HEK293 (cell line): ENCODE measurements around the gene GRIP1.
A peak's percentile ranks its signal among the peaks of the same experiment; 100 is the strongest.

Source experiments
- FEZF1 ChIP-seq: fragments of 450-650 bp; formaldehyde crosslinking; IDR thresholded peaks from 2 replicates; pipeline ENCODE4 v1.5.1; 2016; ENCODE audit warnings: missing biosample characterization, missing genetic modification characterization
- HOXA7 ChIP-seq: sonication (generic); formaldehyde crosslinking; IDR thresholded peaks from 2 replicates; pipeline ENCODE4 v1.8.1; 2022; ENCODE audit warnings: missing genetic modification reagents, borderline replicate concordance
- HOXC10 ChIP-seq: sonication (generic); formaldehyde crosslinking; IDR thresholded peaks from 2 replicates; pipeline ENCODE4 v1.8.1; 2023; ENCODE audit warnings: mild to moderate bottlenecking, missing genetic modification reagents
- IKZF3 ChIP-seq: fragments of 450-650 bp; IDR thresholded peaks from 2 replicates; pipeline ENCODE4 v1.5.0; 2018; ENCODE audit warnings: missing biosample characterization, mild to moderate bottlenecking, missing genetic modification characterization, moderate library complexity
- TRIM28 ChIP-seq: IDR thresholded peaks from 2 replicates; pipeline ENCODE4 v1.6.1; 2011; ENCODE audit warnings: low read length, control low read depth, borderline replicate concordance
- ZNF335 ChIP-seq: fragments of 450-650 bp; formaldehyde crosslinking; conservative IDR thresholded peaks from 2 replicates; pipeline ENCODE4 v1.5.1; 2016; ENCODE audit warnings: missing biosample characterization, missing genetic modification characterization
- ZNF37A ChIP-seq: fragments of 450-650 bp; IDR thresholded peaks from 2 replicates; pipeline ENCODE4 v1.5.1; 2018; ENCODE audit warnings: missing biosample characterization, missing genetic modification characterization
- ZNF596 ChIP-seq: fragments of 450-650 bp; IDR thresholded peaks from 2 replicates; pipeline ENCODE4 v1.5.0; 2018; ENCODE audit warnings: missing biosample characterization, mild to moderate bottlenecking, missing genetic modification characterization, moderate library complexity
- ZNF600 ChIP-seq: fragments of 450-650 bp; formaldehyde crosslinking; IDR thresholded peaks from 2 replicates; pipeline ENCODE4 v1.5.1; 2016; ENCODE audit warnings: missing biosample characterization, missing genetic modification characterization
- ZNF621 ChIP-seq: fragments of 450-650 bp; formaldehyde crosslinking; IDR thresholded peaks from 2 replicates; pipeline ENCODE4 v1.5.1; 2017; ENCODE audit warnings: missing biosample characterization, missing genetic modification characterization
- ZNF670 ChIP-seq: fragments of 450-650 bp; formaldehyde crosslinking; IDR thresholded peaks from 2 replicates; pipeline ENCODE4 v1.5.1; 2016; ENCODE audit warnings: missing biosample characterization, missing genetic modification characterization, low read depth
- ZSCAN16 ChIP-seq: fragments of 450-650 bp; formaldehyde crosslinking; IDR thresholded peaks from 2 replicates; pipeline ENCODE4 v1.5.1; 2016; ENCODE audit warnings: missing biosample characterization, missing genetic modification characterization
- TF ChIP-seq, protein P1 (sequence below): sonication (generic); formaldehyde crosslinking; IDR thresholded peaks from 2 replicates; pipeline ENCODE4 v1.8.1; 2022; ENCODE audit warnings: mild to moderate bottlenecking, moderate library complexity, missing genetic modification reagents
- TF ChIP-seq, protein P2 (sequence below): fragments of 450-650 bp; formaldehyde crosslinking; IDR thresholded peaks from 2 replicates; pipeline ENCODE4 v1.5.1; 2016; ENCODE audit warnings: missing biosample characterization, missing genetic modification characterization
- TF ChIP-seq, protein P3 (sequence below): fragments of 450-650 bp; formaldehyde crosslinking; IDR thresholded peaks from 2 replicates; pipeline ENCODE4 v1.5.1; 2017; ENCODE audit warnings: missing biosample characterization, mild to moderate bottlenecking, missing genetic modification characterization, moderate library complexity
- TF ChIP-seq, protein P4 (sequence below): fragments of 450-650 bp; formaldehyde crosslinking; IDR thresholded peaks from 2 replicates; pipeline ENCODE4 v1.5.1; 2016; ENCODE audit warnings: missing biosample characterization, missing genetic modification characterization
- TF ChIP-seq, protein P5 (sequence below): fragments of 450-650 bp; formaldehyde crosslinking; IDR thresholded peaks from 2 replicates; pipeline ENCODE4 v1.5.1; 2016; ENCODE audit warnings: missing biosample characterization, missing genetic modification characterization, borderline replicate concordance
- TF ChIP-seq, protein P6 (sequence below): fragments of 450-650 bp; formaldehyde crosslinking; optimal IDR thresholded peaks from 2 replicates; pipeline ENCODE3; 2016; ENCODE audit warnings: missing biosample characterization, mild to moderate bottlenecking, missing genetic modification characterization
- TF ChIP-seq, protein P7 (sequence below): fragments of 450-650 bp; formaldehyde crosslinking; IDR thresholded peaks from 2 replicates; pipeline ENCODE4 v1.5.1; 2016; ENCODE audit warnings: missing biosample characterization, missing genetic modification characterization
- TF ChIP-seq, protein P8 (sequence below): fragments of 450-650 bp; formaldehyde crosslinking; IDR thresholded peaks from 2 replicates; pipeline ENCODE4 v1.5.1; 2016; ENCODE audit warnings: missing biosample characterization, missing genetic modification characterization
- TF ChIP-seq, protein P9 (sequence below): fragments of 450-650 bp; formaldehyde crosslinking; IDR thresholded peaks from 2 replicates; pipeline ENCODE4 v1.5.1; 2016; ENCODE audit warnings: missing biosample characterization, missing genetic modification characterization, low read depth
- TF ChIP-seq, protein P10 (sequence below): fragments of 450-650 bp; formaldehyde crosslinking; IDR thresholded peaks from 2 replicates; pipeline ENCODE4 v1.5.1; 2016; ENCODE audit warnings: missing biosample characterization, missing genetic modification characterization
- TF ChIP-seq, protein P11 (sequence below): fragments of 450-650 bp; formaldehyde crosslinking; IDR thresholded peaks from 2 replicates; pipeline ENCODE4 v1.5.1; 2016; ENCODE audit warnings: missing biosample characterization, missing genetic modification characterization

The GRIP1 gene

DNA sequence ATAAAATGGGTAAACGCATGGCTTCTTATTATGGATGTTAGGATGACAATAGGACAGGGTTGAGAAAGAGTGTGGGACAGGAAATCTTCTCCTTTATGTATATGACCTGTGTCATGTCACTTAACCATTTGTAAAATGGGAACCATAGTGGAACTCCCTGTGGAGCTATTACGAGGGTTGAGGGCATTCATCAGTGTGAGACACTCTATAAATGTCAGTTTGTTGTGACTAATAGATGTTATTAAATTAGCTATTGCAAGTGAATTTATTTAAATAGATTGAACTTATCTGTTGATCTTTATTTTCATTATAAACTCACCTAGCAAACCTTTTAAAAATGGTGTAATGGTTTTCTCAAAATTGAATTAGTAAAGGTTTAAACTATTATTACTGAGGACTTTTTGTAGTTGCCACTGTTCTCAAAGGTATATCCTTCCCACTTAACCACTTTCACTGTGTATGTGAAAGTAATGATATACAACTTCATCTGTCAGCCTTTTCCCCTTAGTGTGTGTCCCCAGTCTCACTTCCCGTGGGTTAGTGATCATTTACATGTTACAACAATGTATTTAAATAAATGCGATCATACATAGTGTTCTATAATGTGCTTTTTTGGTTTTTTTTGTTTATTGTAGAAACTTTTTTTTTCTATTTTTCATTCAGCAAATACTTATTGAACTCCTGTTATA lies 359.5 kb downstream of the GRIP1 start (continued):
- TF ChIP-seq, protein P1, sequence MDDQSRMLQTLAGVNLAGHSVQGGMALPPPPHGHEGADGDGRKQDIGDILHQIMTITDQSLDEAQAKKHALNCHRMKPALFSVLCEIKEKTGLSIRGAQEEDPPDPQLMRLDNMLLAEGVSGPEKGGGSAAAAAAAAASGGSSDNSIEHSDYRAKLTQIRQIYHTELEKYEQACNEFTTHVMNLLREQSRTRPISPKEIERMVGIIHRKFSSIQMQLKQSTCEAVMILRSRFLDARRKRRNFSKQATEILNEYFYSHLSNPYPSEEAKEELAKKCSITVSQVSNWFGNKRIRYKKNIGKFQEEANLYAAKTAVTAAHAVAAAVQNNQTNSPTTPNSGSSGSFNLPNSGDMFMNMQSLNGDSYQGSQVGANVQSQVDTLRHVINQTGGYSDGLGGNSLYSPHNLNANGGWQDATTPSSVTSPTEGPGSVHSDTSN (CRISPR knock-in tag) = no peak
- TF ChIP-seq ZNF596 (tag by site-specific recombination) = peak; percentile 62; the same call in 1 of the 2 replicates
- TF ChIP-seq ZNF37A = no peak
- TF ChIP-seq, protein P2, sequence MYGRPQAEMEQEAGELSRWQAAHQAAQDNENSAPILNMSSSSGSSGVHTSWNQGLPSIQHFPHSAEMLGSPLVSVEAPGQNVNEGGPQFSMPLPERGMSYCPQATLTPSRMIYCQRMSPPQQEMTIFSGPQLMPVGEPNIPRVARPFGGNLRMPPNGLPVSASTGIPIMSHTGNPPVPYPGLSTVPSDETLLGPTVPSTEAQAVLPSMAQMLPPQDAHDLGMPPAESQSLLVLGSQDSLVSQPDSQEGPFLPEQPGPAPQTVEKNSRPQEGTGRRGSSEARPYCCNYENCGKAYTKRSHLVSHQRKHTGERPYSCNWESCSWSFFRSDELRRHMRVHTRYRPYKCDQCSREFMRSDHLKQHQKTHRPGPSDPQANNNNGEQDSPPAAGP (tag by site-specific recombination) = no peak
- TF ChIP-seq ZNF670 (tag by site-specific recombination) = no peak
- TF ChIP-seq ZSCAN16 (tag by site-specific recombination) = no peak
- TF ChIP-seq, protein P3, sequence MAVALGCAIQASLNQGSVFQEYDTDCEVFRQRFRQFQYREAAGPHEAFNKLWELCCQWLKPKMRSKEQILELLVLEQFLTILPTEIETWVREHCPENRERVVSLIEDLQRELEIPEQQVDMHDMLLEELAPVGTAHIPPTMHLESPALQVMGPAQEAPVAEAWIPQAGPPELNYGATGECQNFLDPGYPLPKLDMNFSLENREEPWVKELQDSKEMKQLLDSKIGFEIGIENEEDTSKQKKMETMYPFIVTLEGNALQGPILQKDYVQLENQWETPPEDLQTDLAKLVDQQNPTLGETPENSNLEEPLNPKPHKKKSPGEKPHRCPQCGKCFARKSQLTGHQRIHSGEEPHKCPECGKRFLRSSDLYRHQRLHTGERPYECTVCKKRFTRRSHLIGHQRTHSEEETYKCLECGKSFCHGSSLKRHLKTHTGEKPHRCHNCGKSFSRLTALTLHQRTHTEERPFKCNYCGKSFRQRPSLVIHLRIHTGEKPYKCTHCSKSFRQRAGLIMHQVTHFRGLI (tag by site-specific recombination) = no peak
- TF ChIP-seq, protein P4, sequence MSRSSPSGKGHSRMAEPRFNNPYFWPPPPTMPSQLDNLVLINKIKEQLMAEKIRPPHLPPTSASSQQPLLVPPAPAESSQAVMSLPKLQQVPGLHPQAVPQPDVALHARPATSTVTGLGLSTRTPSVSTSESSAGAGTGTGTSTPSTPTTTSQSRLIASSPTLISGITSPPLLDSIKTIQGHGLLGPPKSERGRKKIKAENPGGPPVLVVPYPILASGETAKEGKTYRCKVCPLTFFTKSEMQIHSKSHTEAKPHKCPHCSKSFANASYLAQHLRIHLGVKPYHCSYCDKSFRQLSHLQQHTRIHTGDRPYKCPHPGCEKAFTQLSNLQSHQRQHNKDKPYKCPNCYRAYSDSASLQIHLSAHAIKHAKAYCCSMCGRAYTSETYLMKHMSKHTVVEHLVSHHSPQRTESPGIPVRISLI (tag by site-specific recombination) = no peak
- no peak for TF ChIP-seq ZNF621 (tag by site-specific recombination)
- TF ChIP-seq, protein P5, sequence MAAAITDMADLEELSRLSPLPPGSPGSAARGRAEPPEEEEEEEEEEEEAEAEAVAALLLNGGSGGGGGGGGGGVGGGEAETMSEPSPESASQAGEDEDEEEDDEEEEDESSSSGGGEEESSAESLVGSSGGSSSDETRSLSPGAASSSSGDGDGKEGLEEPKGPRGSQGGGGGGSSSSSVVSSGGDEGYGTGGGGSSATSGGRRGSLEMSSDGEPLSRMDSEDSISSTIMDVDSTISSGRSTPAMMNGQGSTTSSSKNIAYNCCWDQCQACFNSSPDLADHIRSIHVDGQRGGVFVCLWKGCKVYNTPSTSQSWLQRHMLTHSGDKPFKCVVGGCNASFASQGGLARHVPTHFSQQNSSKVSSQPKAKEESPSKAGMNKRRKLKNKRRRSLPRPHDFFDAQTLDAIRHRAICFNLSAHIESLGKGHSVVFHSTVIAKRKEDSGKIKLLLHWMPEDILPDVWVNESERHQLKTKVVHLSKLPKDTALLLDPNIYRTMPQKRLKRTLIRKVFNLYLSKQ (tag by site-specific recombination) = no peak
- TF ChIP-seq HOXC10 = no peak
- TF ChIP-seq, protein P6, sequence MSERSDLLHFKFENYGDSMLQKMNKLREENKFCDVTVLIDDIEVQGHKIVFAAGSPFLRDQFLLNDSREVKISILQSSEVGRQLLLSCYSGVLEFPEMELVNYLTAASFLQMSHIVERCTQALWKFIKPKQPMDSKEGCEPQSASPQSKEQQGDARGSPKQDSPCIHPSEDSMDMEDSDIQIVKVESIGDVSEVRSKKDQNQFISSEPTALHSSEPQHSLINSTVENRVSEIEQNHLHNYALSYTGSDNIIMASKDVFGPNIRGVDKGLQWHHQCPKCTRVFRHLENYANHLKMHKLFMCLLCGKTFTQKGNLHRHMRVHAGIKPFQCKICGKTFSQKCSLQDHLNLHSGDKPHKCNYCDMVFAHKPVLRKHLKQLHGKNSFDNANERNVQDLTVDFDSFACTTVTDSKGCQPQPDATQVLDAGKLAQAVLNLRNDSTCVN (tag by site-specific recombination) = no peak
- TF ChIP-seq, protein P7, sequence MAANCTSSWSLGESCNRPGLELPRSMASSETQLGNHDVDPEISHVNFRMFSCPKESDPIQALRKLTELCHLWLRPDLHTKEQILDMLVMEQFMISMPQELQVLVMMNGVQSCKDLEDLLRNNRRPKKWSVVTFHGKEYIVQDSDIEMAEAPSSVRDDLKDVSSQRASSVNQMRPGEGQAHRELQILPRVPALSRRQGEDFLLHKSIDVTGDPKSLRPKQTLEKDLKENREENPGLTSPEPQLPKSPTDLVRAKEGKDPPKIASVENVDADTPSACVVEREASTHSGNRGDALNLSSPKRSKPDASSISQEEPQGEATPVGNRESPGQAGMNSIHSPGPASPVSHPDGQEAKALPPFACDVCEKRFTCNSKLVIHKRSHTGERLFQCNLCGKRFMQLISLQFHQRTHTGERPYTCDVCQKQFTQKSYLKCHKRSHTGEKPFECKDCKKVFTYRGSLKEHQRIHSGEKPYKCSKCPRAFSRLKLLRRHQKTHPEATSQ = no peak
- TF ChIP-seq, protein P8, sequence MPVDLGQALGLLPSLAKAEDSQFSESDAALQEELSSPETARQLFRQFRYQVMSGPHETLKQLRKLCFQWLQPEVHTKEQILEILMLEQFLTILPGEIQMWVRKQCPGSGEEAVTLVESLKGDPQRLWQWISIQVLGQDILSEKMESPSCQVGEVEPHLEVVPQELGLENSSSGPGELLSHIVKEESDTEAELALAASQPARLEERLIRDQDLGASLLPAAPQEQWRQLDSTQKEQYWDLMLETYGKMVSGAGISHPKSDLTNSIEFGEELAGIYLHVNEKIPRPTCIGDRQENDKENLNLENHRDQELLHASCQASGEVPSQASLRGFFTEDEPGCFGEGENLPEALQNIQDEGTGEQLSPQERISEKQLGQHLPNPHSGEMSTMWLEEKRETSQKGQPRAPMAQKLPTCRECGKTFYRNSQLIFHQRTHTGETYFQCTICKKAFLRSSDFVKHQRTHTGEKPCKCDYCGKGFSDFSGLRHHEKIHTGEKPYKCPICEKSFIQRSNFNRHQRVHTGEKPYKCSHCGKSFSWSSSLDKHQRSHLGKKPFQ (tag by site-specific recombination) = 0 out of 2 replicates have a peak, but pooled peaks have one; percentile 75
- TF ChIP-seq IKZF3 (tag by site-specific recombination) = peak; percentile 93
- TF ChIP-seq ZNF600 (tag by site-specific recombination) = no peak
- TF ChIP-seq, protein P9, sequence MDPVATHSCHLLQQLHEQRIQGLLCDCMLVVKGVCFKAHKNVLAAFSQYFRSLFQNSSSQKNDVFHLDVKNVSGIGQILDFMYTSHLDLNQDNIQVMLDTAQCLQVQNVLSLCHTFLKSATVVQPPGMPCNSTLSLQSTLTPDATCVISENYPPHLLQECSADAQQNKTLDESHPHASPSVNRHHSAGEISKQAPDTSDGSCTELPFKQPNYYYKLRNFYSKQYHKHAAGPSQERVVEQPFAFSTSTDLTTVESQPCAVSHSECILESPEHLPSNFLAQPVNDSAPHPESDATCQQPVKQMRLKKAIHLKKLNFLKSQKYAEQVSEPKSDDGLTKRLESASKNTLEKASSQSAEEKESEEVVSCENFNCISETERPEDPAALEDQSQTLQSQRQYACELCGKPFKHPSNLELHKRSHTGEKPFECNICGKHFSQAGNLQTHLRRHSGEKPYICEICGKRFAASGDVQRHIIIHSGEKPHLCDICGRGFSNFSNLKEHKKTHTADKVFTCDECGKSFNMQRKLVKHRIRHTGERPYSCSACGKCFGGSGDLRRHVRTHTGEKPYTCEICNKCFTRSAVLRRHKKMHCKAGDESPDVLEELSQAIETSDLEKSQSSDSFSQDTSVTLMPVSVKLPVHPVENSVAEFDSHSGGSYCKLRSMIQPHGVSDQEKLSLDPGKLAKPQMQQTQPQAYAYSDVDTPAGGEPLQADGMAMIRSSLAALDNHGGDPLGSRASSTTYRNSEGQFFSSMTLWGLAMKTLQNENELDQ (tag by site-specific recombination) = 0 out of 2 replicates have a peak, but pooled peaks have one; percentile 29
- TF ChIP-seq TRIM28 = no peak
- TF ChIP-seq HOXA7 (CRISPR knock-in tag) = no peak
- TF ChIP-seq FEZF1 (tag by site-specific recombination) = peak; percentile 96
- no peak for TF ChIP-seq ZNF335 (tag by site-specific recombination)
- TF ChIP-seq, protein P10, sequence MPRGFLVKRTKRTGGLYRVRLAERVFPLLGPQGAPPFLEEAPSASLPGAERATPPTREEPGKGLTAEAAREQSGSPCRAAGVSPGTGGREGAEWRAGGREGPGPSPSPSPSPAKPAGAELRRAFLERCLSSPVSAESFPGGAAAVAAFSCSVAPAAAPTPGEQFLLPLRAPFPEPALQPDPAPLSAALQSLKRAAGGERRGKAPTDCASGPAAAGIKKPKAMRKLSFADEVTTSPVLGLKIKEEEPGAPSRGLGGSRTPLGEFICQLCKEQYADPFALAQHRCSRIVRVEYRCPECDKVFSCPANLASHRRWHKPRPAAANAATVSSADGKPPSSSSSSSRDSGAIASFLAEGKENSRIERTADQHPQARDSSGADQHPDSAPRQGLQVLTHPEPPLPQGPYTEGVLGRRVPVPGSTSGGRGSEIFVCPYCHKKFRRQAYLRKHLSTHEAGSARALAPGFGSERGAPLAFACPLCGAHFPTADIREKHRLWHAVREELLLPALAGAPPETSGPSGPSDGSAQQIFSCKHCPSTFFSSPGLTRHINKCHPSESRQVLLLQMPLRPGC (tag by site-specific recombination) = 0 out of 2 replicates have a peak, but pooled peaks have one; percentile 24
- TF ChIP-seq, protein P11, sequence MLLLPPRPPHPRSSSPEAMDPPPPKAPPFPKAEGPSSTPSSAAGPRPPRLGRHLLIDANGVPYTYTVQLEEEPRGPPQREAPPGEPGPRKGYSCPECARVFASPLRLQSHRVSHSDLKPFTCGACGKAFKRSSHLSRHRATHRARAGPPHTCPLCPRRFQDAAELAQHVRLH = peak; percentile 95
